Spleen (tissue), 11 donors: ENCODE measurements around the gene ADAMTSL1. TPM values are rescaled to one million over a fixed set of nuclear protein-coding genes. Genes with fewer than 3 reads are reported as not detected.

Source experiments
- DNase-seq: peaks from one replicate; pipeline ENCODE4 v3.0.0-alpha.2; 2020
- H3K27ac ChIP-seq, 8 donors: fragments of 200-600 bp; sonication (generic) in 7 of 8; 1 replicate in 4 of 8; 2 replicates in 4 of 8; pipeline versions ENCODE4 v1.5.0 to v1.8.0; 2016 to 2021; ENCODE audit warnings: inconsistent platforms in 4 of 8, mild to moderate bottlenecking in 4 of 8, moderate library complexity in 1 of 8
- H3K27me3 ChIP-seq, 7 donors: fragments of 200-600 bp; sonication (generic) in 6 of 7; replicated peaks in 1 of 7; 1 replicate in 4 of 7; 2 replicates in 3 of 7; pipeline versions ENCODE4 v1.5.0 to v1.8.0; 2016 to 2021; ENCODE audit warnings: inconsistent platforms in 3 of 7, mild to moderate bottlenecking in 1 of 7
- H3K36me3 ChIP-seq, 6 donors: fragments of 200-600 bp; sonication (generic) in 5 of 6; 1 replicate in 4 of 6; 2 replicates in 2 of 6; pipeline versions ENCODE4 v1.5.0 to v1.8.0; 2016 to 2021; ENCODE audit warnings: inconsistent platforms in 2 of 6
- H3K4me1 ChIP-seq, 6 donors: fragments of 200-600 bp; sonication (generic) in 5 of 6; 1 replicate in 3 of 6; 2 replicates in 3 of 6; pipeline versions ENCODE4 v1.5.0 to v1.8.0; 2016 to 2021; ENCODE audit warnings: inconsistent platforms in 3 of 6
- H3K4me3 ChIP-seq, 8 donors: fragments of 200-600 bp; sonication (generic) in 7 of 8; 1 replicate in 4 of 8; 2 replicates in 4 of 8; pipeline versions ENCODE4 v1.5.0 to v1.8.0; 2016 to 2021; ENCODE audit warnings: inconsistent platforms in 4 of 8, mild to moderate bottlenecking in 4 of 8, moderate library complexity in 2 of 8
- H3K9me3 ChIP-seq, 8 donors: fragments of 200-600 bp; sonication (generic) in 7 of 8; 1 replicate in 4 of 8; 2 replicates in 4 of 8; pipeline versions ENCODE4 v1.5.0 to v1.8.0; 2016 to 2021; ENCODE audit warnings: inconsistent platforms in 4 of 8
- CTCF ChIP-seq, 11 experiments: fragments of 200-600 bp in 7 of 11; fragments of 450-650 bp in 4 of 11; sonication (generic) in 4 of 11; IDR thresholded peaks in 8 of 11; conservative IDR thresholded peaks in 3 of 11; 1 replicate in 7 of 11; 2 replicates in 4 of 11; pipeline versions ENCODE4 v1.4.0 to v1.8.0; 2016 to 2021; ENCODE audit warnings: antibody characterized with exemption in 11 of 11, inconsistent platforms in 4 of 11, mild to moderate bottlenecking in 1 of 11
- POLR2A ChIP-seq, 3 donors: fragments of 450-650 bp; IDR thresholded peaks; one replicate each; pipeline ENCODE4 v1.5.1; 2017; ENCODE audit warnings: antibody characterized with exemption in 3 of 3, mild to moderate bottlenecking in 1 of 3
- POLR2AphosphoS5 ChIP-seq, 3 donors: sonication (generic); formaldehyde crosslinking; IDR thresholded peaks; one replicate each; pipeline ENCODE4 v1.5.1; 2017; ENCODE audit warnings: antibody characterized with exemption in 3 of 3
- WGBS, 5 donors: extraction: QIAGEN DNeasy Blood & Tissue Kit in 3 of 5; methylation state at CpG; one replicate each; pipeline versions ENCODE4 v1.1.5 to v1.1.7; 2013 to 2018; 5-methylcytosine and 5-hydroxymethylcytosine counted together
- intact Hi-C: fragments of 100-400 bp; cut with DNase I; formaldehyde crosslinking; loops from one replicate; pipeline ENCODE4 v1.15.0; 2023; ENCODE audit warnings: low total_unique reads
- polyA plus RNA-seq, 3 donors: library from polyadenylated mRNA; stranded (reverse); fragments of 200-250 nt; gene quantifications; one replicate each; pipeline ENCODE4 v1.2.1, GENCODE V29; 2013
- total RNA-seq, 7 donors: library from RNA; depleted of rRNA in 3 of 7; stranded (reverse); fragments of >200 nt in 3 of 7; fragmentation: NEBNext Ultra II Directional in 4 of 7; extraction: Animal tissue kit (Norgen Biotek cat#: 25700) in 4 of 7; gene quantifications; one replicate each; pipeline versions ENCODE4 v1.1.0 to v1.2.1, GENCODE V29; 2016 to 2021
- donor health status: healthy with polysubstance abuse.
- donor health status: DM: no; HTN: no; CAD: no; lungs with moderate emphysema.
- donor health status: DM: no; HTN: no; CAD: no.
- donor health status: Bipolar disorder and iron deficiency.
- donor health status: healthy.
- donor health status: DM: no; HTN: no; CAD: no.
- donor health status: DM: yes; HTN: yes; CAD: no.

ADAMTSL1 gene
- total and polyA plus RNA-seq, 10 donors: 0.35 to 5.3 (median 2.2) TPM

DNA sequence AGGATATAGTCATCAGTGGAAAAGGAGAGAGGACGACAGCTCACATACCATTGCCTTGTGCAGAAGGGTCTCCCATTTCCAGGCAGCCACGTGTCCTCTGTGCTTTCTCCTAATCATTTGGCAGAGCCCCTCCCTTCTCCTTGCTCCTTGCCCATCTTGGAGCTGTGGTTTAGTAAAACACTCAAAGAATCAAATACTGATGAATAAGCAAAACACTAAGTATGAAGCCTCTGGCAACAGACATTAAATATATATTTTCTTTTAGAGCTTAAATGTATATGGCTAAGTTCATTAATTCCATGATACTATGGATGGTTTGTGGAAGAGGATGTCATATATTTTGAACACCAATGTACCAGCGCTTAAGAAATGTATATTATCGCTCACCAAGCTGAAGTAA is 280.6 kb downstream of the ADAMTSL1 start:
- intact Hi-C loops: no loop called here
- no peak overlapping the region for H3K4me3 ChIP-seq
- H3K4me1 ChIP-seq: peaks cover 0 to under 1% (median 0%) of the 10 kb centered on the region in 6 donors
- H3K27me3 ChIP-seq: no peaks in the 10 kb centered on the region
- DNase-seq: no peak
- H3K36me3 ChIP-seq: no peaks in the 10 kb centered on the region
- no peak for TF ChIP-seq POLR2AphosphoS5 (IDR thresholded peaks at IDR 0.05)
- no peak for TF ChIP-seq CTCF (IDR thresholded peaks at IDR 0.05 in 8 of 11, conservative IDR thresholded peaks at IDR 0.05 in 3 of 11)
- TF ChIP-seq POLR2A (IDR thresholded peaks at IDR 0.05): no peak
- 83 to 90% (median 84%) methylated on average over 4 of the region's 4 CpGs for WGBS, 5 donors
- H3K27ac ChIP-seq: no peak overlapping the region
- H3K9me3 ChIP-seq: no peaks in the 10 kb centered on the region

GRCh38 chr9:18755263-18755662 is 281.3 kb downstream of the ADAMTSL1 start:
- 75 to 91% (median 81%) methylated on average over 2 of the region's 2 CpGs for WGBS, 5 donors
- no peaks in the 10 kb centered on the region for H3K27me3 ChIP-seq
- no peak for DNase-seq
- no peaks in the 10 kb centered on the region for H3K4me1 ChIP-seq
- H3K9me3 ChIP-seq: no peaks in the 10 kb centered on the region
- no peak overlapping the region for H3K4me3 ChIP-seq
- no peaks in the 10 kb centered on the region for H3K36me3 ChIP-seq
- intact Hi-C loops: no loop called here
- H3K27ac ChIP-seq: no peak overlapping the region
- no peak for TF ChIP-seq CTCF (IDR thresholded peaks at IDR 0.05 in 8 of 11, conservative IDR thresholded peaks at IDR 0.05 in 3 of 11)
- no peak for TF ChIP-seq POLR2A (IDR thresholded peaks at IDR 0.05)
- TF ChIP-seq POLR2AphosphoS5 (IDR thresholded peaks at IDR 0.05): no peak

DNA sequence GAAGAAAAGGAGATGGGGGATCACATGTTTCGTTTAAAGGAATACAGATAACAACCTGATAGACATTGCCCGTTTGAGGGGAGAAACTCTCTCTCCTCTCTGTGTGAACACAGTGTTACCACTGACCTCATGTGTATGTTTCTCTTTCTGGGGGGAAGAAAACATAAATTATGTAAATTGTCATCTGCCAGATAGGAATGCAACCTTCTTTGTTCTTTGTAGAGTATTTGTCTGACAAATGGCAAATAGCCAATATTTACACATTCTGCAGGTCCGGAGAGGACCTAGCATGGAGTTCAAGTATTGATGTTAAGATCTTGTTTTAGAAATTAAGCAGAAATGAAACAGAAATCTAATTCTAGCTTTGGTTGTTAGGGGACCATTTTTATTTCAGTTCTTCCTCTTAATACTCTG is 282.8 kb downstream of the ADAMTSL1 start:
- DNase-seq: no peak
- 47 to 72% (median 60%) methylated on average over 3 of the region's 3 CpGs for WGBS, 5 donors
- Histone ChIP-seq H3K4me3 (no peak overlapping the region), H3K4me1 (no peaks in the 10 kb centered on the region), H3K36me3 (no peaks in the 10 kb centered on the region), H3K27ac (no peak overlapping the region), H3K9me3 (no peaks in the 10 kb centered on the region), H3K27me3 (no peaks in the 10 kb centered on the region)
- no peak for TF ChIP-seq CTCF (IDR thresholded peaks at IDR 0.05 in 8 of 11, conservative IDR thresholded peaks at IDR 0.05 in 3 of 11)
- TF ChIP-seq POLR2AphosphoS5 (IDR thresholded peaks at IDR 0.05): no peak
- TF ChIP-seq POLR2A (IDR thresholded peaks at IDR 0.05): no peak
- intact Hi-C loops: no loop called here

DNA sequence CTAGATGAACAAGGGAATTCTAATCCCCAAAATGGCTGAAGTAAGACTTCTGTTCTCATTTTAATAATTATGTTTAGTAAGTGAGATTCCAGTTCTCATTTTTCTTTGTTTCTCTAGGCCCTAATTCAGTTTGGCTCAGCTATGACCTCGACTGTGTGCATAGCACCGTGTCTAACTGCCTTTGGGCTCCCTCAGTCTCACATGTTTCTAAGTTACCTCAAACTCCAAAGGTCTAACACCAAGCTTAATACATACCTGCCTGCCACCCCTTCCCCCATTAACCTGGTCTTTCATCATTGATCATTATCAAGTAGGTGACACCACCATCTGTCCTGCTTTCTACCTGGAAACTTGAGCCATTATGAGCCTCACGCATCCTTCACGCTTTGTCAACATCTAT is 285.9 kb downstream of the ADAMTSL1 start:
- intact Hi-C loops: no loop called here
- no peaks in the 10 kb centered on the region for H3K9me3 ChIP-seq
- no peak overlapping the region for H3K4me3 ChIP-seq
- no peaks in the 10 kb centered on the region for H3K36me3 ChIP-seq
- TF ChIP-seq CTCF (IDR thresholded peaks at IDR 0.05 in 8 of 11, conservative IDR thresholded peaks at IDR 0.05 in 3 of 11) (no peak), POLR2AphosphoS5 (IDR thresholded peaks at IDR 0.05) (no peak), POLR2A (IDR thresholded peaks at IDR 0.05) (no peak)
- DNase-seq: no peak
- WGBS, 5 donors: 87 to 94% (median 90%) methylated on average over 4 of the region's 4 CpGs
- H3K27ac ChIP-seq: no peak overlapping the region
- no peaks in the 10 kb centered on the region for H3K4me1 ChIP-seq
- H3K27me3 ChIP-seq: peaks cover 0 to 4% (median 0%) of the 10 kb centered on the region in 7 donors
